ENCODE data around the gene SEZ6L2. TPM values are rescaled to one million over a fixed set of nuclear protein-coding genes. Genes with fewer than 3 reads are reported as not detected.

The SEZ6L2 gene
- total RNA-seq, 3 donors from 2014 or later: 0.16 to 7.2 (median 5.0) TPM

- Histone ChIP-seq H3K27ac (no peak overlapping the region), H3K4me3 (no peak overlapping the region), H3K27me3 (no peaks in the 10 kb centered on the region), H3K4me1 (no peaks in the 10 kb centered on the region), H3K9me3 (no peaks in the 10 kb centered on the region), H3K36me3 (peaks cover 5% of the 10 kb centered on the region)
- no peak for DNase-seq (ENCODE audit: low spot score in 2 of 2)
- intact Hi-C loops (cut with DNase I; ENCODE audit: low total_unique reads): no loop called here
- no peak for TF ChIP-seq CTCF (IDR thresholded peaks at IDR 0.05)
- no peak for TF ChIP-seq POLR2A (IDR thresholded peaks at IDR 0.05)
- no peak for TF ChIP-seq POLR2AphosphoS5 (IDR thresholded peaks at IDR 0.05)
Measured at GRCh38 chr16:29842732-29843346, 56.5 kb downstream of the SEZ6L2 start.

- Histone ChIP-seq H3K27ac (no peak overlapping the region), H3K27me3 (no peaks in the 10 kb centered on the region), H3K4me1 (no peaks in the 10 kb centered on the region), H3K4me3 (no peak overlapping the region), H3K9me3 (no peaks in the 10 kb centered on the region), H3K36me3 (peaks cover 5% of the 10 kb centered on the region)
- intact Hi-C loops (cut with DNase I; ENCODE audit: low total_unique reads): no loop called here
- TF ChIP-seq POLR2AphosphoS5 (IDR thresholded peaks at IDR 0.05) (no peak), POLR2A (IDR thresholded peaks at IDR 0.05) (no peak), CTCF (IDR thresholded peaks at IDR 0.05) (no peak)
- no peak for DNase-seq (ENCODE audit: low spot score in 2 of 2)
Measured at GRCh38 chr16:29841631-29842030, 57.7 kb downstream of the SEZ6L2 start.

- Histone ChIP-seq H3K9me3 (no peaks in the 10 kb centered on the region), H3K36me3 (peaks cover 5% of the 10 kb centered on the region), H3K4me1 (no peaks in the 10 kb centered on the region), H3K27ac (no peak overlapping the region), H3K4me3 (no peak overlapping the region), H3K27me3 (no peaks in the 10 kb centered on the region)
- intact Hi-C loops (cut with DNase I; ENCODE audit: low total_unique reads): no loop called here
- no peak for DNase-seq (ENCODE audit: low spot score in 2 of 2)
- TF ChIP-seq POLR2A (IDR thresholded peaks at IDR 0.05): no peak
- no peak for TF ChIP-seq POLR2AphosphoS5 (IDR thresholded peaks at IDR 0.05)
- no peak for TF ChIP-seq CTCF (IDR thresholded peaks at IDR 0.05)
Measured at GRCh38 chr16:29840240-29840639, 59.1 kb downstream of the SEZ6L2 start.

GRCh38 chr16:29839822-29840221, 59.5 kb downstream of the SEZ6L2 start:
- Histone ChIP-seq H3K9me3 (no peaks in the 10 kb centered on the region), H3K27ac (no peak overlapping the region), H3K27me3 (no peaks in the 10 kb centered on the region), H3K4me1 (no peaks in the 10 kb centered on the region), H3K36me3 (peaks cover 5% of the 10 kb centered on the region), H3K4me3 (no peak overlapping the region)
- TF ChIP-seq POLR2AphosphoS5 (IDR thresholded peaks at IDR 0.05): no peak
- no peak for TF ChIP-seq CTCF (IDR thresholded peaks at IDR 0.05)
- no peak for TF ChIP-seq POLR2A (IDR thresholded peaks at IDR 0.05)
- no peak for DNase-seq (ENCODE audit: low spot score in 2 of 2)
- intact Hi-C loops (cut with DNase I; ENCODE audit: low total_unique reads): no loop called here

- no peak for DNase-seq (ENCODE audit: low spot score in 2 of 2)
- Histone ChIP-seq H3K27me3 (no peaks in the 10 kb centered on the region), H3K27ac (no peak overlapping the region), H3K36me3 (peaks cover 5% of the 10 kb centered on the region), H3K9me3 (no peaks in the 10 kb centered on the region), H3K4me1 (no peaks in the 10 kb centered on the region), H3K4me3 (no peak overlapping the region)
- no peak for TF ChIP-seq POLR2A (IDR thresholded peaks at IDR 0.05)
- no peak for TF ChIP-seq CTCF (IDR thresholded peaks at IDR 0.05)
- TF ChIP-seq POLR2AphosphoS5 (IDR thresholded peaks at IDR 0.05): no peak
- intact Hi-C loops (cut with DNase I; ENCODE audit: low total_unique reads): no loop called here
Measured at GRCh38 chr16:29837841-29838240, 61.5 kb downstream of the SEZ6L2 start.

Data from breast epithelium (tissue), 4 donors.